CD14-positive monocyte (primary cell): ENCODE data around the gene PLXDC2. TPM values are rescaled to one million over a fixed set of nuclear protein-coding genes. Genes with fewer than 3 reads are reported as not detected.

ENCODE experiments used
- DNase-seq, 3 donors: peaks; one replicate each; pipeline ENCODE4 v3.0.0-alpha.2; 2011 to 2022
- H2AFZ ChIP-seq: 2 replicates; pipeline ENCODE4 v1.6.0; 2012; ENCODE audit warnings: mild to moderate bottlenecking, low read depth, low read length, inconsistent platforms; ENCODE audit not compliant: insufficient read depth, poor library complexity, severe bottlenecking
- H3K27ac ChIP-seq, 2 donors: 1 replicate in 1 of 2; 2 replicates in 1 of 2; pipeline ENCODE4 v1.5.1; 2012 to 2013; ENCODE audit warnings: low read length in 2 of 2, control low read depth in 1 of 2, inconsistent platforms in 1 of 2, low read depth in 1 of 2, mild to moderate bottlenecking in 1 of 2
- H3K27me3 ChIP-seq, 2 donors: one replicate each; pipeline versions ENCODE4 v1.6.0 to v1.6.1; 2011 to 2013; ENCODE audit warnings: low read length in 2 of 2; ENCODE audit not compliant: control insufficient read depth in 2 of 2, insufficient read depth in 2 of 2
- H3K36me3 ChIP-seq, 2 donors: replicated peaks in 1 of 2; 1 replicate in 1 of 2; 2 replicates in 1 of 2; pipeline versions ENCODE4 v1.5.1 to v1.6.1; 2012 to 2013; ENCODE audit warnings: low read length in 2 of 2, control low read depth in 1 of 2, inconsistent platforms in 1 of 2, mild to moderate bottlenecking in 1 of 2; ENCODE audit not compliant: insufficient read depth in 2 of 2, control insufficient read depth in 1 of 2
- H3K4me1 ChIP-seq, 2 donors: 1 replicate in 1 of 2; 2 replicates in 1 of 2; pipeline versions ENCODE4 v1.5.1 to v1.6.1; 2012 to 2013; ENCODE audit warnings: low read length in 2 of 2, control low read depth in 1 of 2, inconsistent platforms in 1 of 2, mild to moderate bottlenecking in 1 of 2, moderate library complexity in 1 of 2; ENCODE audit not compliant: insufficient read depth in 2 of 2, control insufficient read depth in 1 of 2
- H3K4me2 ChIP-seq: replicated peaks from 2 replicates; pipeline ENCODE3; 2012; ENCODE audit warnings: low read length, moderate library complexity, mild to moderate bottlenecking; ENCODE audit not compliant: poor library complexity, severe bottlenecking; ENCODE audit errors: extremely low read depth
- H3K4me3 ChIP-seq, 3 experiments: fragments of 200-600 bp in 1 of 3; sonication (generic) in 1 of 3; replicated peaks in 1 of 3; 1 replicate in 2 of 3; 2 replicates in 1 of 3; pipeline ENCODE4 v1.5.1; 2011 to 2013; ENCODE audit warnings: low read length in 3 of 3, mild to moderate bottlenecking in 3 of 3, control low read depth in 2 of 3, low read depth in 2 of 3, inconsistent platforms in 1 of 3, moderate library complexity in 1 of 3
- H3K79me2 ChIP-seq: 2 replicates; pipeline ENCODE4 v1.6.0; 2012; ENCODE audit warnings: mild to moderate bottlenecking, control low read depth, inconsistent platforms, low read length, moderate library complexity; ENCODE audit not compliant: insufficient read depth
- H3K9ac ChIP-seq: 2 replicates; pipeline ENCODE4 v1.6.0; 2017; ENCODE audit warnings: low read length, mild to moderate bottlenecking; ENCODE audit not compliant: insufficient read depth, poor library complexity, severe bottlenecking
- H3K9me3 ChIP-seq, 2 donors: replicated peaks in 1 of 2; 1 replicate in 1 of 2; 2 replicates in 1 of 2; pipeline versions ENCODE4 v1.5.1 to v1.6.1; 2012 to 2013; ENCODE audit warnings: low read length in 2 of 2, control low read depth in 1 of 2; ENCODE audit not compliant: control insufficient read depth in 1 of 2, insufficient read depth in 1 of 2
- H4K20me1 ChIP-seq: 2 replicates; pipeline ENCODE4 v1.6.0; 2012; ENCODE audit warnings: mild to moderate bottlenecking, low read length, control low read depth, moderate library complexity; ENCODE audit not compliant: insufficient read depth
- H3K27ac Mint-ChIP-seq, 7 donors: one replicate each; pipeline ENCODE4 v1.8.0; 2020; ENCODE audit warnings: mild to moderate bottlenecking in 7 of 7, mixed read lengths in 7 of 7, moderate library complexity in 6 of 7, inconsistent platforms in 2 of 7
- H3K27me3 Mint-ChIP-seq, 3 donors: one replicate each; pipeline ENCODE4 v1.8.0; 2021 to 2022; ENCODE audit warnings: low read depth in 3 of 3, mild to moderate bottlenecking in 3 of 3, mixed read lengths in 3 of 3, moderate library complexity in 3 of 3, inconsistent platforms in 1 of 3
- H3K36me3 Mint-ChIP-seq, 2 donors: one replicate each; pipeline ENCODE4 v1.8.0; 2020; ENCODE audit warnings: mixed read lengths in 2 of 2, inconsistent platforms in 1 of 2, mild to moderate bottlenecking in 1 of 2
- H3K4me1 Mint-ChIP-seq: one replicate; pipeline ENCODE4 v1.8.0; 2020; ENCODE audit warnings: mild to moderate bottlenecking, mixed read lengths
- H3K4me3 Mint-ChIP-seq, 2 donors: one replicate each; pipeline ENCODE4 v1.8.0; 2020; ENCODE audit warnings: mild to moderate bottlenecking in 2 of 2, mixed read lengths in 2 of 2, moderate library complexity in 1 of 2
- H3K9me3 Mint-ChIP-seq, 7 donors: one replicate each; pipeline ENCODE4 v1.8.0; 2020 to 2022; ENCODE audit warnings: mixed read lengths in 7 of 7, mild to moderate bottlenecking in 6 of 7, moderate library complexity in 6 of 7, inconsistent platforms in 2 of 7
- WGBS: methylation state at CpG from one replicate; pipeline ENCODE4 v1.1.5; 2013; ENCODE audit warnings: missing lambda C conversion rate; ENCODE audit not compliant: insufficient coverage; 5-methylcytosine and 5-hydroxymethylcytosine counted together
- intact Hi-C, 2 donors: fragments of 100-400 bp; cut with micrococcal nuclease; formaldehyde crosslinking; loops; one replicate each; pipeline versions ENCODE4 v1.15.0 to v1.15.1; 2023
- polyA plus RNA-seq, 3 donors: library from polyadenylated mRNA; depleted of rRNA in 1 of 3; unstranded in 2 of 3; stranded (reverse) in 1 of 3; fragments of 300-500 nt in 2 of 3; fragments of >200 nt in 1 of 3; fragmentation: Illumina TruSeq in 2 of 3; gene quantifications; 1 replicate in 2 of 3; 2 replicates in 1 of 3; pipeline ENCODE4 v1.2.3, GENCODE V29; 2012 to 2021
- TF ChIP-seq, protein P1 (sequence below): fragments of 200-600 bp; IDR thresholded peaks from one replicate; pipeline ENCODE4 v1.8.0; 2022; ENCODE audit warnings: antibody characterized with exemption, mild to moderate bottlenecking

PLXDC2 gene
- polyA plus RNA-seq, 3 donors: 37.5 to 128 (median 93.6) TPM

DNA sequence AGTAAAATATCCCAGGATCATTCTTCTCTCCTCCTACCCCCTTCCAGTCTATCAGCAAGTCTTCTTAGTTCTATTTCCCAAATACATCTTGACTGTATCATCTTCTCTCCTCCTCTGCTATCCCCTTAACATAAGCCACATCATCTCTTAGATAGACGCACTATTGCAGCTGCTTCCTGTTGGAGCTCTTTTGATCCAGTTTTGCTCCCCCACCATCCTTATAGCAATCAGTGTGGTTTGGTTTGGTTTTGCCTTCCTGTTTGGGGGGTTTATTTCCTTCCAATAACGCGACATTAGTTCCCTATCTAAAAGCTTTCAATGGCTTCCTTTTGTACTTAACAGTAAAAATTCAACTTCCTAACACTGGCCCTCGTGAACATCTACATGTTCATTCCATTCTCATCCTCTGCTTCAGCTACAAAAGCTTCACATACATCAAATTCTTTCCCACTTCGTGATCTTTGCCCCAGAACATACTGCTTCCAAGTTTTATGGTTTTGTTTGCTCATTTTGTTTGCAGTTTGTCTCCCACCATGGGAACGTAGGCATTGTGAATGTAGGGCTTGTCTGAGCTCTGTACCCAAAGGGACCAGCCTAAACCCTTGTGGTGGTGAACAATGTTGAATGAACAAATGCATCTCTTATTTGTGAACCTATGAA is 33.7 kb upstream of the PLXDC2 start:
- no peaks in the 10 kb centered on the region for H4K20me1 ChIP-seq
- H3K4me1 Mint-ChIP-seq: peaks cover 27% of the 10 kb centered on the region
- no peak for DNase-seq
- peaks cover 8 to 19% of the 10 kb centered on the region in 2 donors for H3K4me1 ChIP-seq
- H3K27ac ChIP-seq: no peak overlapping the region
- no peak overlapping the region for H3K4me3 Mint-ChIP-seq
- no peak overlapping the region for H3K9ac ChIP-seq
- no peak overlapping the region for H3K27ac Mint-ChIP-seq
- intact Hi-C loops: loop anchor here in 1 of 2 donors (10.0 kb wide), 1 partner anchor 368 kb away; no protein-coding TSS in a partner anchor
- H3K36me3 Mint-ChIP-seq: no peaks in the 10 kb centered on the region
- H3K4me2 ChIP-seq: no peak overlapping the region
- no peak overlapping the region for H2AFZ ChIP-seq
- H3K4me3 ChIP-seq: no peak overlapping the region
- WGBS: 63% methylated on average over 2 of the region's 6 CpGs
- peaks cover 0 to 4% (median 0%) of the 10 kb centered on the region in 7 donors for H3K9me3 Mint-ChIP-seq
- no peaks in the 10 kb centered on the region for H3K9me3 ChIP-seq
- H3K36me3 ChIP-seq: no peaks in the 10 kb centered on the region
- no peaks in the 10 kb centered on the region for H3K27me3 Mint-ChIP-seq
- TF ChIP-seq, protein P1, sequence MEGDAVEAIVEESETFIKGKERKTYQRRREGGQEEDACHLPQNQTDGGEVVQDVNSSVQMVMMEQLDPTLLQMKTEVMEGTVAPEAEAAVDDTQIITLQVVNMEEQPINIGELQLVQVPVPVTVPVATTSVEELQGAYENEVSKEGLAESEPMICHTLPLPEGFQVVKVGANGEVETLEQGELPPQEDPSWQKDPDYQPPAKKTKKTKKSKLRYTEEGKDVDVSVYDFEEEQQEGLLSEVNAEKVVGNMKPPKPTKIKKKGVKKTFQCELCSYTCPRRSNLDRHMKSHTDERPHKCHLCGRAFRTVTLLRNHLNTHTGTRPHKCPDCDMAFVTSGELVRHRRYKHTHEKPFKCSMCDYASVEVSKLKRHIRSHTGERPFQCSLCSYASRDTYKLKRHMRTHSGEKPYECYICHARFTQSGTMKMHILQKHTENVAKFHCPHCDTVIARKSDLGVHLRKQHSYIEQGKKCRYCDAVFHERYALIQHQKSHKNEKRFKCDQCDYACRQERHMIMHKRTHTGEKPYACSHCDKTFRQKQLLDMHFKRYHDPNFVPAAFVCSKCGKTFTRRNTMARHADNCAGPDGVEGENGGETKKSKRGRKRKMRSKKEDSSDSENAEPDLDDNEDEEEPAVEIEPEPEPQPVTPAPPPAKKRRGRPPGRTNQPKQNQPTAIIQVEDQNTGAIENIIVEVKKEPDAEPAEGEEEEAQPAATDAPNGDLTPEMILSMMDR: no peak
- H3K27me3 ChIP-seq: no peaks in the 10 kb centered on the region
- no peaks in the 10 kb centered on the region for H3K79me2 ChIP-seq

DNA sequence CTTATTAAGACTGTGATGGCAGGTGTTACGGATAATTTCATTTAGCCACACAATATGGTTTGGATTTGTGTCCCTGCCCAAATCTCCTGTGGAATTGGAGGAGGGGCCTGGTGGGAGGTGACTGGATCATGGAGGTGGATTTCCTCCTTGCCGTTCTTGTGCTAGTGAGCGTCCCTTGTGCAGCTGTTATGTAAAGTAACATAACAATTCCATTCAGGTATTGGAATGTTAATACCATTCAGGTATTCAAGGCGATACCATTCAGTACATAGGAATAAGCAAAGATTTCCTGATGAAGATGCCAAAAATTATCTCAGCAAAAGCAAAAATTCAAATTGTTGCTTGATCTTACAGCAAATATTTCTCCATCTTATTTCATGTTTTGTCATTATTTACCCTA is 32.5 kb upstream of the PLXDC2 start:
- no peak for DNase-seq
- H3K4me3 Mint-ChIP-seq: no peak overlapping the region
- Histone ChIP-seq H3K4me2 (no peak overlapping the region), H3K9me3 (no peaks in the 10 kb centered on the region), H3K27ac (no peak overlapping the region), H4K20me1 (no peaks in the 10 kb centered on the region), H2AFZ (no peak overlapping the region), H3K36me3 (no peaks in the 10 kb centered on the region), H3K79me2 (no peaks in the 10 kb centered on the region), H3K27me3 (no peaks in the 10 kb centered on the region), H3K9ac (no peak overlapping the region), H3K4me1 (peaks cover 8 to 19% of the 10 kb centered on the region in 2 donors), H3K4me3 (no peak overlapping the region)
- H3K27me3 Mint-ChIP-seq: no peaks in the 10 kb centered on the region
- intact Hi-C loops: loop anchor here in 1 of 2 donors (10.0 kb wide), 1 partner anchor 369 kb away; no protein-coding TSS in a partner anchor
- no CpG with 5 or more reads among the region's 4 CpGs for WGBS
- peaks cover 0 to 4% (median 0%) of the 10 kb centered on the region in 7 donors for H3K9me3 Mint-ChIP-seq
- no peak overlapping the region for H3K27ac Mint-ChIP-seq
- TF ChIP-seq, protein P1: no peak
- H3K4me1 Mint-ChIP-seq: peaks cover 30% of the 10 kb centered on the region
- H3K36me3 Mint-ChIP-seq: no peaks in the 10 kb centered on the region
